ENCODE data around the gene FUOM.

GRCh38 chr10:133358925-133359310, 1.1 kb upstream of the FUOM start:
- TF ChIP-seq CTCF (conservative IDR thresholded peaks at IDR 0.05; ENCODE audit: low read depth in 2 of 2) (no peak), POLR2AphosphoS5 (IDR thresholded peaks at IDR 0.05; ENCODE audit: low read depth) (no peak)

Measured in GM23338 (cell line).